HL-60 (cell line): ENCODE measurements around the gene TSG101.

Experiments used
- DNase-seq, 2 experiments: peaks; one replicate each; pipeline ENCODE4 v3.0.0-alpha.2; 2010 to 2020; ENCODE audit warnings: low read depth in 1 of 2, low spot score in 1 of 2
- H3K27ac ChIP-seq: fragments of 250-450 bp; sonication (Bioruptor Pico); replicated peaks from 2 replicates; pipeline ENCODE4 v1.5.1; 2020; ENCODE audit warnings: mild to moderate bottlenecking, moderate library complexity
- H3K27me3 ChIP-seq: fragments of 250-450 bp; sonication (Bioruptor Pico); 2 replicates; pipeline ENCODE4 v1.5.1; 2021; ENCODE audit warnings: mild to moderate bottlenecking, moderate library complexity; ENCODE audit not compliant: insufficient read depth, poor library complexity, severe bottlenecking
- H3K4me3 ChIP-seq: replicated peaks from 2 replicates; pipeline ENCODE4 v1.5.1; 2011; ENCODE audit warnings: mild to moderate bottlenecking, control low read depth, low read length; ENCODE audit not compliant: insufficient read depth
- GABPA ChIP-seq: IDR thresholded peaks from 2 replicates; pipeline ENCODE4 v1.6.1; 2012; ENCODE audit warnings: low read depth
- POLR2AphosphoS5 ChIP-seq: IDR thresholded peaks from 2 replicates; pipeline ENCODE4 v1.6.1; 2012; ENCODE audit warnings: low read depth
- REST ChIP-seq: IDR thresholded peaks from 2 replicates; pipeline ENCODE4 v1.6.1; 2012; ENCODE audit warnings: low read depth; ENCODE audit not compliant: insufficient replicate concordance
- SPI1 ChIP-seq: IDR thresholded peaks from 2 replicates; pipeline ENCODE4 v1.6.1; 2012; ENCODE audit warnings: low read depth, mild to moderate bottlenecking, borderline replicate concordance
- TF ChIP-seq, protein P1 (sequence below): IDR thresholded peaks from one replicate; pipeline ENCODE4 v1.5.1; 2011; ENCODE audit warnings: low read length, control low read depth, inconsistent platforms; ENCODE audit not compliant: insufficient read depth

TSG101 gene

DNA sequence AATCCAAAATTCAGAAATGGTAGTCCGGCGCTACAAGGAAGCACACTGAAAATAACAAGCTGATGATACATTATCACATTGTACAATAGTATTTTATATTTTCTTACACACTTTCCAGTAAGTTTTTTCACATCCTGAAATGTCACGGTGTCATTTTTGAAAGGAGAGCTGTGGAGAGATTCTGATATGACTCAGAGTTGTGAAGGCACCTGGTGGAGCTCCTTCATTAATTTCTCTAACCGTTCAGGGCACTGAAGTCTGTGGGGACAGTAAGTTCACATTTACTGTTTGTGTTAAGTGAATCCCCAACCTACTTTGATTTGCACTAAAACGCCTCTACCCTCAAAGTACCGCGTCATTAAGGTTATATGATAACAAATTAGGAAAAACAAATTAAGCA, 57.8 kb downstream of the TSG101 start:
- Histone ChIP-seq H3K4me3 (no peak overlapping the region), H3K27me3 (no peaks in the 10 kb centered on the region), H3K27ac (no peak overlapping the region)
- TF ChIP-seq POLR2AphosphoS5 (no peak), REST (no peak), GABPA (no peak), SPI1 (no peak)
- no peak for DNase-seq

DNA sequence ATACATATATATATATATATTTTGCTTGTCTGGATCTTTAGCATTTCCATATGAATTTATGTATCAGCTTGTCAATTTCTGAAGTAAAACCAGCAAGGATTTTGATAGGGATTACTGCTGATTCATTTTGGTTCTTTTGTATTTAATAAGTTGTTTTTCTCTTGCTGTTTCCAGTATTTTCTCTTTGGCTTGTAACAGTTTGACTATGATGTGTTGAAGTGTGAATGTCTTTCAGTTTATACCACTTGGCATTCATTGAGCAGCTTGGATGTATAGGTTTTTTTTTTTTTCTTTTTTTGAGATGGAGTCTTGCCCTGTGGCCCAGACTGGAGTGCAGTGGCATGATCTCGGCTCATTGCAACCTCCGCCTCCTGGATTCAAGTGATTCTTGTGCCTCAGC, 58.7 kb downstream of the TSG101 start:
- H3K4me3 ChIP-seq = no peak overlapping the region
- no peak overlapping the region for H3K27ac ChIP-seq
- H3K27me3 ChIP-seq = no peaks in the 10 kb centered on the region
- TF ChIP-seq, protein P1, sequence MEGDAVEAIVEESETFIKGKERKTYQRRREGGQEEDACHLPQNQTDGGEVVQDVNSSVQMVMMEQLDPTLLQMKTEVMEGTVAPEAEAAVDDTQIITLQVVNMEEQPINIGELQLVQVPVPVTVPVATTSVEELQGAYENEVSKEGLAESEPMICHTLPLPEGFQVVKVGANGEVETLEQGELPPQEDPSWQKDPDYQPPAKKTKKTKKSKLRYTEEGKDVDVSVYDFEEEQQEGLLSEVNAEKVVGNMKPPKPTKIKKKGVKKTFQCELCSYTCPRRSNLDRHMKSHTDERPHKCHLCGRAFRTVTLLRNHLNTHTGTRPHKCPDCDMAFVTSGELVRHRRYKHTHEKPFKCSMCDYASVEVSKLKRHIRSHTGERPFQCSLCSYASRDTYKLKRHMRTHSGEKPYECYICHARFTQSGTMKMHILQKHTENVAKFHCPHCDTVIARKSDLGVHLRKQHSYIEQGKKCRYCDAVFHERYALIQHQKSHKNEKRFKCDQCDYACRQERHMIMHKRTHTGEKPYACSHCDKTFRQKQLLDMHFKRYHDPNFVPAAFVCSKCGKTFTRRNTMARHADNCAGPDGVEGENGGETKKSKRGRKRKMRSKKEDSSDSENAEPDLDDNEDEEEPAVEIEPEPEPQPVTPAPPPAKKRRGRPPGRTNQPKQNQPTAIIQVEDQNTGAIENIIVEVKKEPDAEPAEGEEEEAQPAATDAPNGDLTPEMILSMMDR = no peak
- no peak for DNase-seq

DNA sequence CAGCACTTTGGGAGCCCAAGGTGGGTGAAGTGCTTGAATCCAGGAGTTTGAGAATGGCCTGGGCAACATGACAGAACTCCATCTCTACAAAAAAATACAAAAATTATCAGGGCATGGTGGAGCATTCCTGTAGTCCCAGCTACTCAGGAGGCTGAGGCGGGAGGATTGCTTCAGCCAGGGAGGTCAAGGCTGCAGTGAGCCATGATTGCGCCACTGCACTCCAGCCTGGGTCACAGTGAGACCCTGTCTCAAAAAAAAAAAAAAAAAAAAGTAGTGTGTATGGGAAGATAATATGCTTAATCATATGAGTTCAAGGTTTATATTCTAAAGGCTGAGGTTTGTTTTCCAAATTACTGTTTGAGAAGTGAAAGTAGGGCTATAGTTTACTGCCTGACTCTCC, 60.3 kb downstream of the TSG101 start:
- no peak overlapping the region for H3K4me3 ChIP-seq
- no peak overlapping the region for H3K27ac ChIP-seq
- H3K27me3 ChIP-seq = no peaks in the 10 kb centered on the region
- DNase-seq = no peak
- TF ChIP-seq, protein P1 = no peak
- TF ChIP-seq GABPA = no peak
- no peak for TF ChIP-seq SPI1
- TF ChIP-seq REST = no peak
- no peak for TF ChIP-seq POLR2AphosphoS5

DNA sequence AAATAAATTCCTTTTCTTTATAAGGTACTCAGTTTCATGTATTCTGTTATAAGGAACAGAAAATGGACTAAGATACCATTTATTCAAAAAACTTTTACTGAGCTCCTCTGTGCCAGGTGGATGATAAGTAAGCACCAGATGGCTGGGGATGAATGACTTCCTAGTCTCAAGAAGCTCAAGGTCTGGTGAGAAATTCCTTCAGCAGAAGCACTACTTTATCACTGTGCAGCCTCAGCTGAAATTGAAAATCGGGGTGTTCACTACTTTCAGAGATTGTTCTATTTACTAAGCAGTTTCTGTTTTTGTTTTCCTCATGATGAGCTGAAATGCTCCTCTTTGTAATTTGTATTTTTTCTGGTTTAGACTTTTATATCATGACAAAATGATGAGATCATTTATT, 63.3 kb downstream of the TSG101 start:
- TF ChIP-seq POLR2AphosphoS5 = no peak
- no peak for TF ChIP-seq SPI1
- TF ChIP-seq, protein P1 = no peak
- no peak for TF ChIP-seq GABPA
- no peak for TF ChIP-seq REST
- DNase-seq = no peak
- Histone ChIP-seq H3K27me3 (no peaks in the 10 kb centered on the region), H3K27ac (no peak overlapping the region), H3K4me3 (no peak overlapping the region)
